COLO668 (cell line): ENCODE data around the gene COX7A2.

Experiments used
- DNase-seq: peaks from one replicate; lab custom pipeline; 2025; ENCODE audit not compliant: unreplicated experiment; lab: John Stamatoyannopoulos, UW

Gene COX7A2, protein sequence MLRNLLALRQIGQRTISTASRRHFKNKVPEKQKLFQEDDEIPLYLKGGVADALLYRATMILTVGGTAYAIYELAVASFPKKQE

DNA sequence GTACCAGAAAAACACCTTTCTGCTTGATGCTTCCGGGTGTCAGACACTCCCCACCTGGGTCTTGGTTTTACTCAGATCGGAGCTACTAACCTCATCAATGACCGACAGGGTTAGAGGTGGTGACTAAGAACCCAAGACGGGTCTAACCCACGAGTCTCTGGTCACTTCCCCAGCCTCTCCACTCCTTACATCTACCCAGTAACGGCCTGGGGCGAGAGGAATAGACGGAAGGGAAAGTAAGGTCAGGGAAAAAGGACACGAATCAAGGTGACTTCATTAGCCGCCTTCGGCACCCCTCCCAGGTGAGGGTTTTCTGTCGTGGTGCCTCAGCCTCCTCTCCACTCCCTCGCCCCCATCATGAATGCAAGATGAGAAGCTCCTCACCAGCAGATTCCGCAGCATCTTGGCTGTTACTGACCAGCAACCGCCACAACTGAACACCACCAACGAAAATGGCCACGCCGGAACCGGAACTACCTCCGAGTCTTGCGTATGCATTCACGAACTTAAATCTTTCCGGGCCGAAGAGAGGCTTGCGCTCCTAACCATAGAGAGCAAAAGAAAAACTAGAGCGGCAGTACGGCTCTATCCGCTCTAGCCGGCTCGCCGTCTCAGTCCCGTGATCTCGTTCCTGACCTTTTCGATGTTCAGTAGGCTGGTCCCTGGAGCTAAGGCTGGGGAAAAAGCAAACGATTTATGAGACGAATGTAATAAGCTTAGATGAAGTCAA lies at the start of gene COX7A2:
Gene COX7A2 (minus strand): TSS at position 469 of the 730 bp plus-strand sequence. CDS start 67 bp downstream, at position 402.
- DNase-seq: peak; percentile 85

DNA sequence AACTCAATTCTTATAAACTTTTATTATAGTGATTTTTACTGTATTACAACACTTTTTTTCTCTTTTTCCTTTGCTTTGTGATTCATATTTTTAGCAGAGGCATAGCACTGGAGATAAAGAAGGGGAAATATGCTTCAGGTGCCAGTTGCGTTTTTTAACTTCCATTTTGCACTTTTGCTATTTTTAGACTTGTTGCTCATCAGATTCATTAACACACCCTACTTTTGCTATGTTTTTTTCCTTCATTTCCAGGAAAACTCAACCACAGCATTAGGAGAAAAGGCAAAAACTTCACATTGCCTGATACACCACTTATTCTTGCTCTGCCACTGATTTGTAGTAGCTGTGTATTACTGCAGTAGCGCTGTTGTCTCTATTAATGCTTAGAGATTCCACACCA lies 49.0 kb upstream of the COX7A2 start:
- DNase-seq: no peak

DNA sequence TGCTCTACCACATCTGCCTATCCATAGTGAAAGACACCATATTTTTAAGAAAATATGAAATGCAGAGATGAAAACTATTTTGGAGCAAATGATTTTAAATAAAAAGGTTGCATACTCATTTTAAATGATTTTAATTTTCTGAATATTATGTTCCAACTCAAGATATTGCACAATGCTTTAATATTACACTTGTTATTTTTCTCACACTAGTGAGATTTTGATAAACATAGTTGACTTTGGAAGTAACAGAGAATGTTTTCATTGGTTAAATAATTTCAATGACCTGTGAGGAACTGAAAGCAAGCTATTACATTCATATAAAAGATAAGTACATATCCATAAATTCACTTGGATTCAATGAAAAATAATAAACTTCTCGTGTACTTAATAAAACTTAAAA lies 48.1 kb upstream of the COX7A2 start:
- DNase-seq: no peak

DNA sequence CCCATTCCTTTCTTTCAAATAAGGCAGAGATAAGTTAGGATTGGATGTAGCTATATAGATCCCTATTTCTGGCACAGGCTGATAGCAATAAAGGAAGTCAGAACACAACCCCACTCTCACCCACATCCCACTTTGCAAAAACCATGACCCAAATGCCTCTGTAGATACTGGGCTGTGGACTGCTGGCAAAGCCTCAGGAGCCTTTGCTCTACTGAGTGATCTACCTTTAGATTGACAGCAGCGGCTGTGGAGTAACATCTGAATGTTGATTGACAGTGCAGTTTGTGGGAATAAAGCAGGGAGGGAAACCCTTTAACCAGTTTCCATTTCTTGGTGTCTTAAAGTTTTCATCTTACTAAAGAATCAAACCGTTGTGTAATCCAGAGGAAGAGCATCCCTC lies 47.7 kb upstream of the COX7A2 start:
- DNase-seq: no peak

DNA sequence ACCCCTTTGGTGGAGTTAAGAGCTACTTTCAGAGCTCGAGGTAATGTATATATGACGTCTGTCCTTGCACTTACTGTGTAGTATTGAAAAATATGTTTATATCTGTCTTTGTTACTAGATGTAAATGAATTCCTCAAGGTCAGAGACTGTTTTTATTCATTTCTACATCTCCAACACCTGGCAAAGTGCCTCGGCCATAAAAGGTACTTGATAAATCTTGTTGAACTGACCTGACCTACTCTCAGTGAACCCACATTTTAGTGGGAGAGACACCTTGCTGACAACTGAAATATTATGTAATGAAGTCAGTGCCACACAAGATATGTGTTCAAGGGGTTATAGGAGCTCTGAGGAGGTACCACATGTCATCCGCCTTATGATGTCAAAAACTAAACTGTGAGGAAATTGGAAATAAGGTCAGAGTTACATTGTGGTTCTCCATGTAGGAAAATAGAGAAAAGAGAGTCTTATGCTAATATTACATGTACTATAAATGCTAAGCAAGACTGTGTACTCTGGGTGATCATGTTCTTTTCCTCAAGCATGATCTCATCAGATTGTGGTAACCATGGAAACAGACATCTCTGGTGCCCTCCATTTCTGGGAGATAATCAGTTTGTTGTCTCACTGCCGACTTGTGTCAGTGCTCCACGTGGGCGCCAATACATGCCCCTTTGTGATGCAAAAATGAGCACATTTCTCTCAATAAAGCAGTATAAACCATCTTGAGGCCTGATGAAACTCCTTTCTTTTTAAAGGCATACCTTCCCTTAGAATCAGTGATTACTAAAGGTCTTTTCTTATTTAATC lies 46.7 kb upstream of the COX7A2 start:
- DNase-seq: no peak

DNA sequence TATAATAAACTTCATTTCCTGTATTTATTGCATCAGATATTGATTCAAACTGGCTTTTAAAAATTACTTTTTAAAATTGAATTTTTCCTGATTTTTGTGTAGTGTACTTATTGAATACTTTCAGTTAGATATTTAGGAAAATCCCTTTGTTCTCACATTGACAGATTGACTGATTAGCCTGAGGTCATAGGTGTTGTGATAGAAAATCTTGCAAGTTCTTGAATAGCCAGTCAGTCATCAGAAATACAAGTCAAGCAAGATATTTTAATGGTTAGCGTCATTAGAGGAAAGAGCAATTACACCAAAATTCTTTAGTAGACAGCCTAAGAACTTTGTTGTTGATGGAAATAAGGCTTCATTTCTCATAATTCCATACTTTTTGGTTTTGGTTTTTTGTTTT lies 44.4 kb upstream of the COX7A2 start:
- no peak for DNase-seq

DNA sequence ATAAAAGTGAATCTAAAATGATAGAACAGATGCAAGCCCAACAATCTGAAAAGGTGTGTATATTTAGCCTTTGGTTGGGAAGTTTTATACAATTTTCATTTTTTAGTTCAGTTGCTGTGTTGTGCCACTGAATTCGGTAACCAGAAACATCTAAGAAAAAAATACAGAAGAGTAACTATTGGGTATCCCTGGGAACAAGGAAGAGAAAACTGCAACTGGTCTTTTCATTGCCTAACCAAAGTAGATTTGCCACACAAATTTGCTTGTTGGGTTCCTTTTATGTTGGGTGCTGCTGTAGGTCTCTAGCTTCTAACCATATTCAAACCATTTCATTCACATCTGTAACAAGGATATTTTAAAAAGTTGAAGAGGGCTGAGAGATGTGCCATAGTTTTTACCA lies 43.8 kb upstream of the COX7A2 start:
- DNase-seq: no peak

DNA sequence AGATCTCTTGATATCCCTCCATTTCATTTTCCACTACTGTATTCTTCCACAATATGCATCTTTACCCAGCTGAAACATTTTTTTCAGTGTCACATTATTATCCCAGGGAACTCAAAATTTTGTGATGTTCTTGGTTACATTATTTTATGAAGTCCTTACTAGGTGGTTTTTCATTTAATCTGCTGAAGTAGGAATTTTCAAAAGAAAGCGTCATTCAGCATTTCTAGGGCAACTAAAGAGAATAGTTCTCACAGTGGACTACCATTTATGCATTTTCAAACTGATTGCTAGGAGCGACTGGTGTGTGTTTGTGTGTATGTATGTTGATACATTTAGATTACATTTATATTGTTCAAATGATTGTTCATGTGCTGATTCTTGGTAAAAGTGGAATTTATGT lies 43.4 kb upstream of the COX7A2 start:
- no peak for DNase-seq

DNA sequence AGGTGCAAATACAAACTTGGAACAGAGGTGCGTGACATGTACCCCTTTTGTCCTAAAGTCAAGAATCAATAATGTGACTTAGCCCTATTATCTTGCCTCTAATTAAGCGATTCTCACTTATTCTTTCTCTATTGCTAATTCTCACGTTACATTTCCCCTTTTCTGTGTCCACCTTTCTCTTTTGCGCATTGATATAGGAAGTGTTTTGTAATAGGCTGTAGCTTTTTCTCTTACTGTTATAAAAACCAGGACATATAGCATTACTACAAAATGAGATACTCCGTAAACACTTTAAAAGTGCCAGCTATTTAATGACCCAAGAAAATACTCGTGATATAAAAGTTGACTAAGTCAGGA lies 41.7 kb upstream of the COX7A2 start:
- no peak for DNase-seq

DNA sequence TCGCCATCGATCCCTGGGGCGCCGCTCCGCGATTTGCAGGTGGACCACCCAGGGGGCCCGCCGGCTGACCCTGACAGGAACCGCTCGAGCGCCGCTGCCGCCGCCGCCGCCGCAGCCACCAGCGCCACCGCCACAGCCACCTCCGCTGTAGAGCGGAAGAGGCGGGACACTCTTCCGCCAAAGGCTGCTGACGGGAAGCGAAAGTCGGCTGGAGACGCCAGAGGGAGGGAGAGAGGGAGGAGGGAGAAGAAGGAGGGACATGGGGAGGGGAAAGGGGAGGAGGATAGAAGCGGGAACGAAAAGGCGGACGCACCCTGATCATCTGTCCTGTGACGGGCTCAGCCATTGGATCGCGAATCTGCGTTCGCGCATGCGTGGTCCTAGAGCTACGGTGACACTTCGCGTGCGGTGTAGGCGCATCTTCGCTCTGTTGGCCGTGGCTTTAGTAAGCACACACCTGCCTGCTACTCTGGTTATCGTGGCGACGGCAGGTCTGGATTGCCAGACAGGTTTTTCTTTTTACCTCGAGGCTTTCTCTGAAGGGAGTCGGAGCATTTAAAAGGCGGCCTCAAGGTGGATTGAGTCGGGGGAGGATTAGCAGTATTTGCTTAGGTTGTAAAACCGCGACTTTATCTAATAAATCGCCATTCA lies 41.2 kb upstream of the COX7A2 start, which contains the start of gene TMEM30A:
Gene TMEM30A (minus strand): TSS at position 161 of the 651 bp plus-strand sequence. CDS start 154 bp downstream, at position 7.
- DNase-seq: peak; percentile 94

DNA sequence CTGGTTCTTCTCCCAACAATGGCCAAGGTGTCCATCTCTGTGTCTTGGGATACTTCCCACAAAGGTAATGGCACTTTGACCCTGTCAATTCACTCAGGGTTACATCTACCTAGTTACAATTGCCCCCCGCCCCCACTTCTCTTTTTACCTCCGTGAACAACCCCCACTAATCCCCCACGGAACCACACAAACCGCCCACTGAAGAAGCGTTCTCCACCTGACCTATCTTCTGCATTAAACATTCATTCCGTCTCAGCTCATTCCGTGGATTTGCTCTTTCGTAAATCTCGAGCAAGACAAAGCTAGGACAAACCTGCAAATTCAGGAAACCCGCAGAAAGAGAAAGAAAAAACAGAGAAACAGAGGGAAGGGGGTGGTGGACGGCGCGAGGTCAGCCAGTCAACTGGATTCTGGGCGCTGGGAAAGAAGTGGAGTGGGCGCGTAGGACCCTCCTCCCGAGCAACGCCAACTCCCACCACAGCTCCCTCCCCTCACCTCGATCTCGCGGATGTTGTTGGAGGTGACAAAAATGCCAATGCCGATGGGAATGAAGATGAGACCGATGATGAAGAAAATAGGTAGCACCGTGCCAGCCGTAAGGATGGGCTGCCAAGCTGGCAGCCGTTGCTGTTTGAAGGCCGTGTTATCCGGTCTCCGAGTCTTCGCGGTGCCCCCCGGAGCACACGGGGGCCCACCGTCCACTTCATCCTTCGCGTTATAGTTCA lies 40.5 kb upstream of the COX7A2 start:
- no peak for DNase-seq

DNA sequence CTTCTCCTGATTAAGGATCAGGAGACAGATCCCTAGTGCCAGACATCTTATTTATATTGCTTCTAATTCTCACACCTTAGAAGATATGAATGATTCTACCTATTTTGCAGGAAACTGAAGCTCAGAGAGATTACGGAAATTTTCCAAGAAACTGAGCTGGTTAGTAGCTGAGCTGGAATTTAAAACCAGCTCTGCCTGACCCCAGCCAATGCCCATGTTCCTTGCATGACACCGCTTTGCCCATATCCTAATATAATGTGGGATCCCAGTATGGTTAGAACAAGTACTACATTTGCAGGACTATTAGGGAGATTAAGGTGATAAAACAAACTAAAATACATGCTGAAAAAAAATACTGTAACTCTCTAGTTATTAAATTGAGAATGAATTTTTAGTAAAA lies 39.1 kb upstream of the COX7A2 start:
- no peak for DNase-seq

DNA sequence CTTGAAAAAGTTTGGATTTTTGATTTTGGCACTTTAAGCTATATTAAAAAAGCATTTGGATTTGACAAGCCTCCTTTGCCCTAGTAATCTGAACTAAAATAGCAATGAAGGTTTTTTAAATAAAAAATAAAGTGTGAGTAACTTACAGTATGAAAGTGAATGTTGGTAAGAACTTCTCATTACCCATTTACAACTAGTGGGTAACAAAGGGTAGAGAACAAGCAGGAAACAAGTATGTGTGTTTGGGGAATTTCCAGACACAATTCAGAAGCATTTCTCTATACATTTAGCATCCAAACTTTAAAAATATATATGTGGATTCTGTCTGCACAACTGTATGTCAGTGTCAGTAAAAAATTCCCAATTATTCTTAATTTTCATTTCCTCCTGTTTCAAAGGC lies 38.1 kb upstream of the COX7A2 start:
- DNase-seq: no peak

DNA sequence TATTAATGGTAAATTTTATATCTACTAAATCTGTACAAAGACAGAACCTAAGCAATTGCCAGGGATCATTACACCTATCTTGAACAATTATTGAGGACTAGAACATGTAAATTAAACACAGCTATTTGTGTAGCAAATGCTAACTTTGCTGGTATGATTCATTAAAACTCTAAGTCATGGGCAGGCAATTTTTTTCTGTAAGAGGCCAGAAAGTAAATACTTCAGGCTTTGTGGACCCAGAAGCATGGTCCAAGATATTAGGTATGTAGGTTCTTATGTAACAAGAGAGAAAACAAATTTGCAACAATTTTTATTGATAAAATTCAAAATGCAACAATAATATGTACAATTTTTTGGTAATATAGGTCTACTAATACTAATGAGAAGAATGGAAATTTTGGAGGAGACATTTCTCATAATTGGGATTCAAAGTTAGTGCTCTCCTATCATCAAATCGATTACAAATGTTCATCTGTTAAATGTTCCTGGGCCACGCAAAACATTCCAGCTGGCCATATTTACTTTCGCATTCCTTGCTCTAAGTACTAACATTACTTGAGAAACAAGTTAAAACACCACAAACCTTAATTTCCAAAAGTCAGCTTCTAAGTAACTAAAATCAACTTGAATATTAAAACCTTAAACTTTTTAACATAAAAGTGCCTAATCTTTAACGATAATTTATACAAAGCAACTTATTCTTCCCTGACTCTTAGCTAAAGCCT lies 36.7 kb upstream of the COX7A2 start:
- DNase-seq: no peak

DNA sequence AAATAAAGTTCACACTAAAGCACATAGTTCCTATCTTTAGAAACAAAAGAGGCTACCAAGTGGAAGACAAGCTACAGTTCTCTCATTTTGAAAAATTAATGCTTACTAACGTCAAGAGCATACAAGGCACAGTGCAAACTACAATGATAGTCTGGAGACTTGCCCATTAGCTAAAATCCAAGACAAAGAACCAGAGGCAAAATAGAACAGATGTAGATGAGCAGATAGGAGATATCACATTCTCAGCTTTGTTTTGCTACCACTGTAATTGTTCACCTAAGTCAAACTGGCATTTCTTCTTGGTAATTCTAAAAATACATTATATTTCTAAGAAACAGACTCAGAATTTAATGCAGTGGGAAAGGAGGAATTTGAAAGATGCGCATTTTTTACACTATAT lies 35.8 kb upstream of the COX7A2 start:
- no peak for DNase-seq

DNA sequence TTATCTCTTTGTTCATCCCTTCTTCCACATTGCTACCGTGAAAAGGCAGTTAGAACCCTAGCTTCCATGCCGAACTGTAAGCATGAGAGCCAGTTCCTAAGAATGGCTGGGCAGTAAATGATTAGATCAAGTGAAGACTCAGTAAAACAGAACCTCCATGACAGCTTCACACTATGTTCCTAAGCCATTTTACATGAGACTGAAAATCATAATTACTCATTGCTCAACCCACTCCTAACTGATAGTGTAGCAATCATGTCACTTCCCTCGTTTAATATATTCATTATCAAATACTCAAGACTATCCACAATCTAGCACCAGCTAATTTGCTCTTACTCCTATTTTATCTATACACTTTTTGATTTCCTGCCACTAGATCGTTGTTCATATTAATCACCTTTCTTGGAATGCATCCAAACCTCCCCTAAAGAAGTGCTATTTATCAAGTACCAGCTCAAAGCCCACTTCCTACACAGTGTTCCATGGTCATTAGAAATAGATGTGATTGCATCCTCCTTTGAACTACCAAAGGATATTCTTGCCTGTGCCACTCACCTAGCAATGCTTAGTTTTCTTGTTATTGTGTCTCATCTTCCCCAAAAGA lies 35.0 kb upstream of the COX7A2 start:
- DNase-seq: no peak

DNA sequence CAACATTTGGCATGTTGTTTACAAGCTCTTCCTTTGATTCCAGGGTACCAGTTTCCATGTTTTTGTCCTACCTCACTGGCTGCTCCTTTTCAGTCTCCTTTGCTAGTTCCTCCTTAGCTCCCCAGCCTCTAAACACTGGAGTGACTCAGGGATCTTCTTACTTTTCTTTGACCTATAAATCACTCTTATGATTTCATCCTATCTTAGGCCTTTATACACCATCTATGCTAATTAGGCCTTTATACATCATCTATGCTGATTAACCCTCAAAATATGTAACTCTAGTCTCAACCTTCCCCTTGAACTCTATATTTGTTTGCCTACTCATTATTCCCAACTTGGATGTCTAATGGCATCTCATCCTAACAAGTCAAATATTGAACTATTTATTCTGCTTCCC lies 31.5 kb upstream of the COX7A2 start:
- DNase-seq: no peak

DNA sequence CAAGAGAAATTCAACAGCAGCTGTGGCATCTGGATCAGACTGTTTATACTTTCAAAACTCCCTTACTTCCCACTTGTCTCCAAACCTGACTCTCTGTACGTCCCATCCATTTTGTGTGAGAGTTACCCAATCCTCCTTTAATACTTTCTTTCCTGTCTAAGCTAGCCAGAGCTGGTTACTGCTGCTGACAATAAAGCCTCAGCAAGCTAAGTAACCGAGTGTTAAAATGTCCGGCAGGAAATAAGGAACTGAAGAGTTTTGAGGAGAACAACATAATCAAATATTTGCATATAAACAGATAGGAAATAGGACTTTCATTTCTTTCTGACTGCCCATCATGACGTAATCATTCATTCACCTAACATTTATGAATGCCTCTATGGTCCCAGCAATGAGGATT lies 29.4 kb upstream of the COX7A2 start:
- no peak for DNase-seq

DNA sequence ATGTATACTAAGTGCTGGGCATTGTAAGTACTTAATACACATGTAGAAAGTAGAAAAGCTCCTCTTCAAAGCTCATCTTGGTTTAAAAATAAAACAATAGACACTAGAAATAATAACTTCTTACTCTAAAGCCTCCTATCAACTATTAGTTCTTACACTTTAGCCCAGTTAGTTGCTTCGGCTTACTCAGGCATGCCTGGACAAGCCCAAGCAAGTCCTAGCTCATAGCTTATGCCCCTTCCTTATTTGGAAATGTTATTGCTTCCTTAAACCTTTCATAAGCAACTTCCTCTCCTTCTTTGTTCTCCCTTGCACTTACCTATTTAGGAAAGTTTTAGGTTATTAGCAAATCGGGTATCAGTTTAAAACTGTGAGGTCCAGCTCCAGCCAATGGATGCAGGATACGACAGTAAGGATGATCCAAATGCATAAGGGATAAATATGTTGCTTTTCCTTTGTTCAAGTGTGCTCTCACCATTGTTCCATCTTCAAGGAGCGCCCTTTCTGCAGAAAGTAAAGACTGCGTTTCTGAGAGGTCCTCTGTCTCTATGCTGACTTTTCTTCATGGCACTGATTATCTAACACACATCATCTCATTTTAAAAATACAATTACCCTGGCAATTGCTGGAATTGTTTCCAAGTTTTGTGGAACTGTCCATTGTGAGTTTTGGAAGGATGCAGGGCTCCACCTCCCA lies 28.7 kb upstream of the COX7A2 start:
- DNase-seq: no peak

DNA sequence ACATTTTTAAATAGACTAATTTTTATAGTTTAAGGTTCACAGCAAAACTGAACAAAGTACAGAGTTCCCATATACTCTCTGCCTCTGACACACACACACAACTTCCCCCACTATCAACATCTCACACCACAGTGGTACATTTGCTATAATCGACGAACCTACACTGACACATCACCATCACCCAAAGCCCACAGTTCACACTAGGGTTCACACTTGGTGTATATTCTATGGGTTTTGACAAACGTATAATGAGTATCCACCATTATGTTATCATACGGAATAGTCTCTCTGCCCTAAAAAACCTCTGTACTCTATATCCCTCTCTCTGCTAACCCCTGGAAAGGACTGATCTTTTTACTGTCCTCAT lies 25.4 kb upstream of the COX7A2 start:
- DNase-seq: no peak
